Large intestine (tissue), 1 donor: ENCODE measurements around the gene NCAPG. TPM values are rescaled to one million over a fixed set of nuclear protein-coding genes. Genes with fewer than 3 reads are reported as not detected.

Experiments
- polyA plus RNA-seq: library from polyadenylated mRNA; unstranded; fragments of 120-200 nt; gene quantifications from one replicate; pipeline ENCODE4 v1.2.1, GENCODE V29; 2013

The NCAPG gene
- polyA plus RNA-seq, 1 donor: 11.3 TPM

Other genes with a start within 250 kb of the NCAPG start
- gene LAP3, start 233.8 kb upstream of the NCAPG start, polyA plus RNA-seq: 76.1 TPM
- gene MED28, start 196.3 kb upstream of the NCAPG start, polyA plus RNA-seq: 50.4 TPM
- gene FAM184B, start 29.4 kb upstream of the NCAPG start, polyA plus RNA-seq: 0.04 TPM
- 45.2 TPM for gene DCAF16, start 222 bp upstream of the NCAPG start, polyA plus RNA-seq
- gene LCORL, start 210.8 kb downstream of the NCAPG start, polyA plus RNA-seq: 25.8 TPM